Neural cell (in vitro differentiated cells): ENCODE data around the gene DACH1.

Source experiments
- CTCF ChIP-seq: fragments of 450-650 bp; IDR thresholded peaks from 2 replicates; pipeline ENCODE4 v1.5.1; 2014; ENCODE audit warnings: antibody characterized with exemption, mild to moderate bottlenecking, moderate library complexity; ENCODE audit not compliant: poor library complexity, severe bottlenecking
- EP300 ChIP-seq: fragments of 450-650 bp; conservative IDR thresholded peaks from 2 replicates; pipeline ENCODE4 v1.6.1; 2014; ENCODE audit warnings: antibody characterized with exemption, mild to moderate bottlenecking, moderate library complexity; ENCODE audit not compliant: poor library complexity, severe bottlenecking
- EZH2 ChIP-seq: fragments of 200-600, 300-800 bp; shearing (Covaris generic), sonication (generic); IDR thresholded peaks from 2 replicates; pipeline ENCODE4 v1.6.1; 2014; ENCODE audit warnings: antibody characterized with exemption, low read length, borderline replicate concordance, mild to moderate bottlenecking; ENCODE audit not compliant: insufficient read depth, poor library complexity, severe bottlenecking
- POLR2AphosphoS5 ChIP-seq: IDR thresholded peaks from 2 replicates; pipeline ENCODE4 v1.6.1; 2012
- RAD21 ChIP-seq: fragments of 450-650 bp; conservative IDR thresholded peaks from 2 replicates; pipeline ENCODE4 v1.6.1; 2014; ENCODE audit warnings: antibody characterized with exemption, mild to moderate bottlenecking, moderate library complexity
- REST ChIP-seq: IDR thresholded peaks from 2 replicates; pipeline ENCODE4 v1.6.1; 2012; ENCODE audit warnings: borderline replicate concordance

- TF ChIP-seq CTCF (no peak), POLR2AphosphoS5 (no peak), REST (no peak), EP300 (no peak), RAD21 (no peak), EZH2 (no peak)
Observed at GRCh38 chr13:71879808-71880344, 12.9 kb upstream of the DACH1 start.
